GM21825 (cell line): ENCODE measurements around the gene ANAPC16.
"Not testable (repeated sequence)": the region's sequence is repeated elsewhere in the genome, so short reads cannot be mapped to it uniquely, and the experiment has no call there.

ENCODE experiments used
- ATAC-seq: cut with Tn5 transposase; IDR thresholded peaks from one replicate; pipeline ENCODE4 v1.9.1; 2021; ENCODE audit warnings: mild to moderate bottlenecking, moderate library complexity; ENCODE audit not compliant: unreplicated experiment

The ANAPC16 gene

GRCh38 chr10:72211381-72211780 is 4.4 kb upstream of the ANAPC16 start:
- not testable (repeated sequence) for ATAC-seq

- ATAC-seq, result not testable (repeated sequence)
These were observed 4.0 kb upstream of the ANAPC16 start for GRCh38 chr10:72211832-72212231.

- ATAC-seq, result no peak
These were observed 2.5 kb downstream of the ANAPC16 start for GRCh38 chr10:72218325-72218724.

- ATAC-seq, result no peak
These were observed 2.9 kb downstream of the ANAPC16 start for GRCh38 chr10:72218726-72219125.

- ATAC-seq, result no peak
These were observed 3.5 kb downstream of the ANAPC16 start for GRCh38 chr10:72219235-72219814.

GRCh38 chr10:72220637-72221036 is 4.8 kb downstream of the ANAPC16 start:
- ATAC-seq, result no peak

- ATAC-seq, result no peak
These were observed 5.5 kb downstream of the ANAPC16 start for GRCh38 chr10:72221278-72221677.

- no peak for ATAC-seq
These were observed 7.9 kb downstream of the ANAPC16 start for GRCh38 chr10:72223743-72224101.

GRCh38 chr10:72224191-72224590 is 8.4 kb downstream of the ANAPC16 start:
- not testable (repeated sequence) for ATAC-seq

GRCh38 chr10:72226418-72227027 is 10.7 kb downstream of the ANAPC16 start:
- ATAC-seq, result no peak

GRCh38 chr10:72227826-72228225 is 12.0 kb downstream of the ANAPC16 start:
- ATAC-seq, result no peak

GRCh38 chr10:72228318-72228751 is 12.5 kb downstream of the ANAPC16 start:
- no peak for ATAC-seq

GRCh38 chr10:72229261-72230251 is 13.7 kb downstream of the ANAPC16 start:
- no peak for ATAC-seq

- ATAC-seq, result no peak
These were observed 17.8 kb downstream of the ANAPC16 start for GRCh38 chr10:72233621-72234020.

GRCh38 chr10:72234560-72235095 is 18.8 kb downstream of the ANAPC16 start:
- ATAC-seq, result no peak

- no peak for ATAC-seq
These were observed 19.9 kb downstream of the ANAPC16 start for GRCh38 chr10:72235544-72236279.

- ATAC-seq, result no peak
These were observed 22.8 kb downstream of the ANAPC16 start for GRCh38 chr10:72238392-72239175.

GRCh38 chr10:72239409-72239808 is 23.6 kb downstream of the ANAPC16 start:
- ATAC-seq, result no peak

- ATAC-seq, result no peak
These were observed 24.6 kb downstream of the ANAPC16 start for GRCh38 chr10:72240371-72240770.

- ATAC-seq, result no peak
These were observed 26.0 kb downstream of the ANAPC16 start for GRCh38 chr10:72241691-72242252.
